Measurements from ENCODE around the gene RAD51B.
"Not testable (repeated sequence)": the region's sequence is repeated elsewhere in the genome, so short reads cannot be mapped to it uniquely, and the experiment has no call there.

Gene RAD51B

GRCh38 chr14:68079941-68080697 is 260.5 kb downstream of the RAD51B start:
- DNase-seq (ENCODE audit: low read depth in 2 of 2), result no peak

- DNase-seq (ENCODE audit: low read depth in 2 of 2), result no peak
These were observed 261.9 kb downstream of the RAD51B start for GRCh38 chr14:68081489-68081888.

- DNase-seq (ENCODE audit: low read depth in 2 of 2), result no peak
These were observed 263.2 kb downstream of the RAD51B start for GRCh38 chr14:68082698-68083291.

DNA sequence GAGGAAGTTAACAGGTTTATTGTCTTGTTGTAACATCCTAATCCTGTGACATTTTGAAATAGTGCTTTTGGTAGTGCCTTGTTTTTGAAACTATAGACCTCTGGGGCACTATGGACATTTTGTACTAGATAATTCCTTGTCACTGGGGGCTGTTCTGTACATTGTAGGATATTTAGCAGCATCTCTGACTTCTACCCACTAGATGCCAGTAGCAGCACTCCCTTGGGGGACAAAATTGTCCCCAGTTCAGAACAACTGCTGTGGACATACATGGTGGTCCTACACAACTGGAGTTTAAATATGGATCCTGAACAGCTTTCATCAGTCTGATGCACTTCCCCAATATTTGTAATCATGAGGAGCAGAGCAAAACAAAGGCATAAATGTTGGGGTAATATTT is 264.7 kb downstream of the RAD51B start:
- DNase-seq (ENCODE audit: low read depth in 2 of 2), result no peak

- DNase-seq (ENCODE audit: low read depth in 2 of 2), result no peak
These were observed 266.2 kb downstream of the RAD51B start for GRCh38 chr14:68085742-68086141.

GRCh38 chr14:68088451-68088854 is 268.9 kb downstream of the RAD51B start:
- DNase-seq (ENCODE audit: low read depth in 2 of 2), result no peak

DNA sequence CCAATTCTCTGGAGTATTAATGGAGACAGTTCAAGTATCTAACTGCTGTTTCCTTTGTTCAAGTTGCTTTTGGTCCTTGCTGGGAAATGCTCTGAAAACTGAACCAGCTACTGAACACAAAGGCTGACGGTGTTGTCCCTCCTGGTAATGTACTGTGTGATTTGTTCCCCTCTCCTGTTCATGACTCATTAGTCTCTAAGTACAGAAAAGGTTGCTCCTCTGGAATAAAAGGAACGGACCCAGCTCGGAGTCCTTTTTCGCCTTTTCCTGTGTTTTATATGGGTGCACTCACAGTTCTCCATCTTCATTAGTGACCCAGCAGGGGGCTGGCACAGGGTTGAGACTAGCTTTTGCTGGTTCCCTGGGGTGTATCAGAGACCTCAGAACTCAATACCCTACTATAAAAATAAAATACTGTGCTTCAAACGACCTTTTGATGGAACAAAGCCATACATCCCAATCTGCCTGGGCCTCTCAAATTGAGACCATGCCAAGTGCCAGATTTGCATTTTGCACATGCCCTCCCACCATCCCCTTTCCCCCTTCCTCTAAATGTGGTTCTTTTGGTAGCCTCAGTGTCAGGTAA is 269.7 kb downstream of the RAD51B start:
- DNase-seq (ENCODE audit: low read depth in 2 of 2), result no peak

- no peak for DNase-seq (ENCODE audit: low read depth in 2 of 2)
These were observed 274.6 kb downstream of the RAD51B start for GRCh38 chr14:68094158-68094557.

- DNase-seq (ENCODE audit: low read depth in 2 of 2), result no peak
These were observed 275.2 kb downstream of the RAD51B start for GRCh38 chr14:68094752-68095151.

GRCh38 chr14:68097727-68098126 is 278.1 kb downstream of the RAD51B start:
- no peak for DNase-seq (ENCODE audit: low read depth in 2 of 2)

DNA sequence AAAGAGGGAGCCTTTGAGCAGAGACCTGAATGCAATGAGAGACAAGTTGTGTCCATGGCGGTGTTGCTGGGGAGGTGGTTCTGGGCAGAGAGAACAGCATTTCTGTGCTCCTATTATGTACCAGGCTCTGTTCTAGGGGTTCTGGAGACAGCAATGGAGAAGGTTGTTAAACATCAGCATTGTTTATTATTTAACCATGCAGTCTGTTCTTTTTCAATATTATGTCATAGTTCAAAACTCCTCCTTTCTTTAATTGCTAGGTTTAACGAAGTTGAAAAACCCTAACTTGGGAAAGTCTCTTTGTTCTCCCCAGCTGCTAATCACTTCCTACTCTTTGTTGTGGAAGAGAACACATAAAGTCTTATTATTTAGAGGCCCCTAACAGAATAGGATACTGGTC is 279.3 kb downstream of the RAD51B start:
- DNase-seq (ENCODE audit: low read depth in 2 of 2), result no peak

- no peak for DNase-seq (ENCODE audit: low read depth in 2 of 2)
These were observed 280.0 kb downstream of the RAD51B start for GRCh38 chr14:68099495-68100045.

DNA sequence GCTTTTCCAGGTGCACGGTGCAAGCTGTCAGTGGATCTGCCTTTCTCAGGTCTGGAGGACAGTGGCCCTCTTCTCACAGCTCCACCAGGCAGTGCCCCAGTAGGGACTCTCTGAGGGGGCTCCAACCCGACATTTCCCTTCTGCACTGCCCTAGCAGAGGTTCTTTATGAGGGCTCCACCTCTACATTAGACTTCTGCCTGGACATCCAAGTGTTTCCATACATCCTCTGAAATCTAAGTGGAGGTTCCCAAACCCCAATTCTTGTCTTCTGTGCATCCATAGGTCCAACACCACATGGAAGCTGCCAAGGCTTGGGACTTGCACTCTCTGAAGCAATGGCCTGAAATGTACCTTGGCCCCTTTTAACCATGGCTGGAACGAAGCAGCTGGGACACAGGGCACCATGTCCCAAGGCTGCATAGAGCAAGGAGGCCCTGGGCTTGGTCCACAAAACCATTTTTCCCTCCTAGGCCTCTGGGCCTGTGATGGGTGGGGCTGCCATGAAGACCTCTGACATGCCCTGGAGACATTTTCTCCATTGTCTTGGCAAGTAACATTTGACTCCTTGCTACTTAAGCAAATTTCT is 282.2 kb downstream of the RAD51B start:
- DNase-seq (ENCODE audit: low read depth in 2 of 2), result not testable (repeated sequence)

GRCh38 chr14:68103853-68104252 is 284.3 kb downstream of the RAD51B start:
- no peak for DNase-seq (ENCODE audit: low read depth in 2 of 2)

DNA sequence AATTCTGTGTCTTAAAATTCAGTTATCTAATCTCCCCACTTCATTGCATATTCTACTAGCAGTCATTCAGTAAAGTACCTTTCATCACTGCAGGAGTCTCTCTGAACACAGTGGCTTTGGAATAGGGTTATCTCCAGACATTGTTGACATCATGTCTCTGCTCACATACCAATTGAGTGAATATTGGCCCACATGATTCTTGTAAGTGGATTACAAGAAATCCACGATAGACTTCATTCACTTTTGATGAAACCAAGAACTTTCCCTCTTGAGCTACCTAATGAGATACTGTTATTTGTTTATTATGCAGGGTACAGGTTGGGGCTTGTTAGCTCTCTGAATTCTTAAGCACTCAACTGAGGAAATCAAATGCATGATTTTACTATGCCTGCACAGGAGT is 284.9 kb downstream of the RAD51B start:
- DNase-seq (ENCODE audit: low read depth in 2 of 2), result no peak

GRCh38 chr14:68105816-68106215 is 286.2 kb downstream of the RAD51B start:
- no peak for DNase-seq (ENCODE audit: low read depth in 2 of 2)

DNA sequence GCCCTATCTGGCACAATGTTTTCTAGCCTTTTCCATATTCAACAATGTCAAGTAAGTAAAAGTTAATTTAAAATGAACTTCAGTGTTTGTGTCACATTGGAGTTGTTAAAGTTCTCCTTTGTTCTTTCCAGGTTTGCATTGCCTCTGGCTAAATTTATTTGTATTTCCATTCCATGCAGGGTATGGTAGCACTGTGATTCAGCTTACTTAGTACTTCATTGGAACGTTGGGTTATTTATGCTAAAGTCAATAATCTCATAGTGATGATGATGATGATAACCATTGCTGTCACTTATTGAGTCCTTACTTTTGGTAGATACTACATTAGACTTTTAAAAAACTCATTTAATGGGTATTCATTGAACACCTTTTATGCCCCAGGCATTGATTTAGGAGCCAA is 286.9 kb downstream of the RAD51B start:
- no peak for DNase-seq (ENCODE audit: low read depth in 2 of 2)

GRCh38 chr14:68106905-68107304 is 287.3 kb downstream of the RAD51B start:
- DNase-seq (ENCODE audit: low read depth in 2 of 2), result no peak

DNA sequence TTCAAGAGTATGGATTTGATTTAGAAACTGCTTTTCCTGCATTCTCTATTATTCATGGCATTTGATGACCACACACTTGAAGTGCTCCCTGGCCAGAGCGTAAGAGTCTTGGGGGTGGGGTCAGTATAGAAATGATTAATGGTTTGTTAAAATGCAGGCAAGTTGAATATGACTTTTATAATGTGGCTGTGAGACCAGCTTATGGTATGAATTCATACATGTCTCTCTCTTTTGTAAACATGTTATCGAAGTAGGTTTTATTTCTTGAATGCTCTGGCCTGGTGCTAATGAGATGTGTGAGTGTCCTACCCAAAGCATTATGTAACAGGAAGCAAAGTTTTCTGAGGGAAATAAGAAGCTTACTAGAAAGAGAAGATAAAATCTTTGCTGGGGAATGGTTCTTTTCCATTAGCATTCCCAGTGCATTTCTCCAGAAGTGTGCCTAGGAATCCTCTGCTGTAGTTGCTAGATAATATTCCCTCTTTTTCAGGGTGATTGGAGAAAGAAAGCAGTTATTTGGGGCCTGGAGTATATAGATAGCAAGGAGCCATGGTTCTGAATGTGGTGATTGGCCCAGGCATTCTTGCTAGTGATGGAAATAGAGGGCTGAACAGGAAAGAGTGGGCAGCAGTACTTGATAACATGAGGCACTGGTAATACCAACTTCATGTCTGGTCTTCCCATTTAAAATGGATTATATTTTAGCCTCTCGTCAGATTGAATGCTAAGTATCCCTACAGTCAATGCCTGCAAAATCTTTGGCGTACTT is 289.7 kb downstream of the RAD51B start:
- no peak for DNase-seq (ENCODE audit: low read depth in 2 of 2)

GRCh38 chr14:68111097-68111852 is 291.7 kb downstream of the RAD51B start:
- no peak for DNase-seq (ENCODE audit: low read depth in 2 of 2)

DNA sequence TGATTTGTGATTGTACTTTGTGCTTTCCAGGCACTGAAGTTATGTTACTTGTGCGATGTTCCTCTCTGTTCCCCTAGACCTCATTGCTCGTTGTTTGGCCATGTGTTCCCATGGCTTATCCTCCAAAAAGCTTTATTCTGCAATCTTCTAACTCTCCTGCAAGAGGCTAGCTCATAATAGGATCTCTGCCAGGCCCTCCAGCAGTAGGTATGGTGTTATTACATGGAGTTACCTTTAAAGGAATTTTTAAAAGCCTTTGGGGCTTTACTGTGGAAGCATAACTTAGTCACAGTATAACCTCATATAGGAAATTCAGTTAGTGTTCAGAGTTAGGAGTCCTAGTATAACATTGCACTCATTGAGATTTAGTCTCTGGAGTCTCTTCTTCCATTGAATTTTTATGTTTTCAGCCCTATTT is 292.3 kb downstream of the RAD51B start:
- no peak for DNase-seq (ENCODE audit: low read depth in 2 of 2)

Measured in stimulated activated CD8-positive, alpha-beta memory T cell treated with anti-CD3 and anti-CD28 coated beads, Interleukin-2, amount 100 ng/mL, for 48 hours (primary cell).